Adrenal gland (tissue), 12 donors: ENCODE measurements around the gene ACAA2. TPM values are rescaled to one million over a fixed set of nuclear protein-coding genes. Genes with fewer than 3 reads are reported as not detected.

Experiments
- DNase-seq, 7 donors: peaks; one replicate each; pipeline ENCODE4 v3.0.0-alpha.2; 2019 to 2020
- H3K27ac ChIP-seq, 5 donors: fragments of 200-600 bp; sonication (generic) in 4 of 5; 1 replicate in 3 of 5; 2 replicates in 2 of 5; pipeline versions ENCODE4 v1.5.1 to v1.8.0; 2016 to 2020; ENCODE audit warnings: mild to moderate bottlenecking in 1 of 5
- H3K27me3 ChIP-seq: fragments of 200-600 bp; 2 replicates; pipeline ENCODE4 v1.8.0; 2021
- H3K36me3 ChIP-seq, 2 donors: fragments of 200-600 bp; replicated peaks in 1 of 2; 1 replicate in 1 of 2; 2 replicates in 1 of 2; pipeline versions ENCODE4 v1.5.1 to v1.8.0; 2018 to 2022
- H3K4me1 ChIP-seq, 2 donors: fragments of 200-600 bp; replicated peaks in 1 of 2; 1 replicate in 1 of 2; 2 replicates in 1 of 2; pipeline versions ENCODE4 v1.5.1 to v1.8.0; 2018 to 2021
- H3K4me3 ChIP-seq, 4 donors: fragments of 200-600 bp; sonication (generic) in 3 of 4; one replicate each; pipeline ENCODE4 v1.5.1; 2016 to 2018
- H3K9me3 ChIP-seq, 3 donors: fragments of 200-600 bp; sonication (generic) in 1 of 3; replicated peaks in 1 of 3; 1 replicate in 2 of 3; 2 replicates in 1 of 3; pipeline versions ENCODE4 v1.5.1 to v1.8.0; 2016 to 2021
- POLR2A ChIP-seq, 2 donors: fragments of 450-650 bp; IDR thresholded peaks; one replicate each; pipeline ENCODE4 v1.6.1; 2017; ENCODE audit warnings: antibody characterized with exemption in 2 of 2, mild to moderate bottlenecking in 2 of 2, moderate library complexity in 1 of 2
- WGBS, 4 donors: extraction: QIAGEN DNeasy Blood & Tissue Kit in 2 of 4; methylation state at CpG; one replicate each; pipeline versions ENCODE4 v1.1.5 to v1.1.7; 2013 to 2017; 5-methylcytosine and 5-hydroxymethylcytosine counted together
- intact Hi-C, 2 donors: fragments of 100-400 bp; cut with DNase I; formaldehyde crosslinking; loops; one replicate each; pipeline versions ENCODE4 v1.14.1 to v1.15.0; 2022 to 2023
- polyA plus RNA-seq, 3 donors: library from polyadenylated mRNA; stranded (reverse); fragments of 200-250 nt in 2 of 3; fragments of 350-450 nt in 1 of 3; fragmentation: Illumina TruSeq in 1 of 3; extraction: RNeasy Lipid Tissue Mini Kit (QIAGEN cat#74804) in 1 of 3; gene quantifications; one replicate each; pipeline ENCODE4 v1.2.3, GENCODE V29; 2013 to 2014
- total RNA-seq, 9 donors: library from RNA; depleted of rRNA in 4 of 9; stranded (reverse); fragments of >200 nt in 4 of 9; fragments of 120-200 nt in 1 of 9; fragmentation: NEBNext Ultra II Directional in 1 of 9; extraction: Animal tissue kit (Norgen Biotek cat#: 25700) in 1 of 9; gene quantifications; one replicate each; pipeline versions ENCODE4 v1.1.0 to v1.2.4, GENCODE V29; 2013 to 2023
- TF ChIP-seq, protein P1 (sequence below), 6 experiments: fragments of 450-650 bp in 4 of 6; fragments of 200-600 bp in 2 of 6; sonication (generic) in 1 of 6; IDR thresholded peaks; 1 replicate in 5 of 6; 2 replicates in 1 of 6; pipeline versions ENCODE4 v1.5.1 to v1.8.0; 2016 to 2021; ENCODE audit warnings: antibody characterized with exemption in 6 of 6, mild to moderate bottlenecking in 2 of 6, moderate library complexity in 1 of 6
- donor health status: healthy with polysubstance abuse.
- donor health status: Bipolar disorder and iron deficiency.
- donor health status: DM: yes; HTN: yes; CAD: no.
- donor health status: DM: no; HTN: no; CAD: no.
- donor health status: DM: no; HTN: no; CAD: no.
- donor health status: DM: yes; HTN: yes; CAD: no.

The ACAA2 gene
- total and polyA plus RNA-seq, 12 donors = 21.4 to 197 (median 105) TPM

DNA sequence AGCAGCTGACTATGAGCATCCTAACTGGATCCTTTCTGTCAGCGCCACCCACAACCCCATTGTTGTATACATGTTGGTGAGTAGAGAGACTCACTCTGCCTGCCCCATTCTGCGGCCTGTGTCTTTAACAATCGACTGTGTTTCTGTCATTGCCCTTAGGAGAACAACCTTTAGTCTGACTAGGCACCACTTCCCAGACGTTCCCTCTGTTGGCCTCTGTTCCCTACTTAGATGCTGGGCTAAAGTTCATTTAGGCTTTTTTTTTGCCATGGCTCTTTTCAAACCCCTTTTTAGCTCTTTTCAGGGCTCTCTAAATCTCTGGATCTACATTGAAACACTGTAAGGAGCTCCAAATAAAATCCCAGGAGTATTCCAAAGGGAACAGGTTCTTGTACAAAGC lies 20.5 kb upstream of the ACAA2 start:
- 81 to 85% (median 82%) methylated on average over 4 of the region's 4 CpGs for WGBS, 4 donors
- Histone ChIP-seq H3K36me3 (no peaks in the 10 kb centered on the region), H3K9me3 (no peaks in the 10 kb centered on the region), H3K4me1 (no peaks in the 10 kb centered on the region), H3K4me3 (no peak overlapping the region), H3K27me3 (no peaks in the 10 kb centered on the region), H3K27ac (no peak overlapping the region)
- no peak for DNase-seq
- intact Hi-C loops = no loop called here
- TF ChIP-seq POLR2A (IDR thresholded peaks at IDR 0.05) = no peak
- TF ChIP-seq, protein P1, sequence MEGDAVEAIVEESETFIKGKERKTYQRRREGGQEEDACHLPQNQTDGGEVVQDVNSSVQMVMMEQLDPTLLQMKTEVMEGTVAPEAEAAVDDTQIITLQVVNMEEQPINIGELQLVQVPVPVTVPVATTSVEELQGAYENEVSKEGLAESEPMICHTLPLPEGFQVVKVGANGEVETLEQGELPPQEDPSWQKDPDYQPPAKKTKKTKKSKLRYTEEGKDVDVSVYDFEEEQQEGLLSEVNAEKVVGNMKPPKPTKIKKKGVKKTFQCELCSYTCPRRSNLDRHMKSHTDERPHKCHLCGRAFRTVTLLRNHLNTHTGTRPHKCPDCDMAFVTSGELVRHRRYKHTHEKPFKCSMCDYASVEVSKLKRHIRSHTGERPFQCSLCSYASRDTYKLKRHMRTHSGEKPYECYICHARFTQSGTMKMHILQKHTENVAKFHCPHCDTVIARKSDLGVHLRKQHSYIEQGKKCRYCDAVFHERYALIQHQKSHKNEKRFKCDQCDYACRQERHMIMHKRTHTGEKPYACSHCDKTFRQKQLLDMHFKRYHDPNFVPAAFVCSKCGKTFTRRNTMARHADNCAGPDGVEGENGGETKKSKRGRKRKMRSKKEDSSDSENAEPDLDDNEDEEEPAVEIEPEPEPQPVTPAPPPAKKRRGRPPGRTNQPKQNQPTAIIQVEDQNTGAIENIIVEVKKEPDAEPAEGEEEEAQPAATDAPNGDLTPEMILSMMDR (IDR thresholded peaks at IDR 0.05) = no peak

- Histone ChIP-seq H3K36me3 (no peaks in the 10 kb centered on the region), H3K27ac (no peak overlapping the region), H3K4me1 (no peaks in the 10 kb centered on the region), H3K9me3 (peaks cover 0 to 3% (median 0%) of the 10 kb centered on the region in 3 donors), H3K4me3 (no peak overlapping the region), H3K27me3 (no peaks in the 10 kb centered on the region)
- 82 to 88% (median 87%) methylated on average over 2 of the region's 2 CpGs for WGBS, 4 donors
- intact Hi-C loops = no loop called here
- TF ChIP-seq, protein P1 (IDR thresholded peaks at IDR 0.05) = no peak
- no peak for TF ChIP-seq POLR2A (IDR thresholded peaks at IDR 0.05)
- DNase-seq = no peak
Observed at GRCh38 chr18:49832221-49832647, 18.9 kb upstream of the ACAA2 start.

DNA sequence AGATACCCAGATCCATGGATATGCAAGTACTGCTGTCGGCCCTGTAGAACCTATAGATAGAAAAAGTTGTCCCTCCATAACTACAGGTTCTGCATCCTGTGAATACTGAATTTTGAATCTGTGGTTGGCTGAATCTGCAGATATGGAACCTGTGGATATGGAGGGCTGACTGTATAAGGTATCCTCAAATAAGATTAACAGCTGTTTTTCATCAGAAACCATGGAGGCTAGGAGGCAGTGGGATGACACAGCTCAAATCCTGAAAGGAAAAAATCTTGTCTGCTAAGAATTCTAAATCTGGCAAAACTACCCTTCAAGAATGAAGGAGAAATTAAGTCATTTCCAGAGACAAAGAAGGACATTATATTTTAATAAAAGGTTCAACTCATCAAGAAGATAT lies 14.7 kb upstream of the ACAA2 start:
- Histone ChIP-seq H3K27me3 (no peaks in the 10 kb centered on the region), H3K4me1 (no peaks in the 10 kb centered on the region), H3K27ac (no peak overlapping the region), H3K36me3 (no peaks in the 10 kb centered on the region), H3K4me3 (no peak overlapping the region), H3K9me3 (peaks cover 0 to 4% (median 0%) of the 10 kb centered on the region in 3 donors)
- TF ChIP-seq POLR2A (IDR thresholded peaks at IDR 0.05) = no peak
- TF ChIP-seq, protein P1 (IDR thresholded peaks at IDR 0.05) = no peak
- 93 to 100% (median 97%) methylated on average over 1 of the region's 1 CpG for WGBS, 4 donors
- intact Hi-C loops = no loop called here
- no peak for DNase-seq

DNA sequence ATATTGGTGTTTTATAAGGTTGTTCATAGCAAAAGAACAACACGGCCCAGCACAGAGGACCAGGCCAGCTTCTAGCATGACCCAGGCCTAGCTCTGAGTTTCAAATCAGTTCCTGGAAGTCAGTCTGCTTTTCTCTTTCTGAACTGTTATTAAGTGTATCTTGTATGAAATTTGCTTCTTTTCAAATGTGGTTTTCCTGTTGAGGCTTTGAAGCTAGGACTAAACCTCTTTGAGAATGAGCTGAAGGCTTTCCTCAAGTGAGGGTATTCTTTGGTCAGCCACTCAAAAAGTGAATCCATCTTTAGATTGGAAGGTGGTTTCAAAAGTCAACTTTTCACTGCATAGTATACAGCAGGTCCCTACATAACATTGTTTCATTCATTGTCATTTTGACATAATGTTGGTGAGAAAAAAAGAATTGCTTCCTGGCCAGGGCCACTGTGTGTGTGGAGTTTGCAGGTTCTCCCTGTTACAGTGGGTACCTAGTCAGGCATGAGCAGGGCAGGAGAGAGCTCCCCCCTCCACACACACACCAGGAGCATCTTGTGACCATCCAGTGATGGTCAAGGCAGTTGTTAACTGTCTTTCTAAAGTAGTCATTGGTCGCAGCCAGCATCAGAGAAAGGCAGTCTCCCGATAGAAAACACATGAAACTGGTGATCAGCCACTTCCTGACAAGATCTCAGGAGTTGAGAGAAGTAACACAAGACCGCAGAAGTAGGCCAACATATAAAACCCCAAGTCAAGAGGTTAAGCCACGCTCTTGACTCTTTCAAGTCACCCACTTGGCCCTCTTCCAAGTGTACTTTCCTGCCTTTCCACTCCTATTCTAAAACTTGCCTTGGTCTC lies 6.7 kb upstream of the ACAA2 start:
- no peak overlapping the region for H3K27ac ChIP-seq
- no peaks in the 10 kb centered on the region for H3K4me1 ChIP-seq
- no peak for DNase-seq
- no peak for TF ChIP-seq POLR2A (IDR thresholded peaks at IDR 0.05)
- TF ChIP-seq, protein P1 (IDR thresholded peaks at IDR 0.05) = no peak
- H3K9me3 ChIP-seq = no peaks in the 10 kb centered on the region
- 75 to 85% (median 81%) methylated on average over 5 of the region's 5 CpGs for WGBS, 4 donors
- intact Hi-C loops = no loop called here
- H3K27me3 ChIP-seq = no peaks in the 10 kb centered on the region
- H3K36me3 ChIP-seq = no peaks in the 10 kb centered on the region
- H3K4me3 ChIP-seq = no peak overlapping the region
